HK-2 (cell line): Measurements from ENCODE around the gene APOLD1.
"Not testable (repeated sequence)": the region's sequence is repeated elsewhere in the genome, so short reads cannot be mapped to it uniquely, and the experiment has no call there.

ENCODE experiments used
- DNase-seq: peaks from one replicate; pipeline ENCODE4 v3.0.0-alpha.2; 2018; ENCODE audit not compliant: unreplicated experiment

The APOLD1 gene

DNA sequence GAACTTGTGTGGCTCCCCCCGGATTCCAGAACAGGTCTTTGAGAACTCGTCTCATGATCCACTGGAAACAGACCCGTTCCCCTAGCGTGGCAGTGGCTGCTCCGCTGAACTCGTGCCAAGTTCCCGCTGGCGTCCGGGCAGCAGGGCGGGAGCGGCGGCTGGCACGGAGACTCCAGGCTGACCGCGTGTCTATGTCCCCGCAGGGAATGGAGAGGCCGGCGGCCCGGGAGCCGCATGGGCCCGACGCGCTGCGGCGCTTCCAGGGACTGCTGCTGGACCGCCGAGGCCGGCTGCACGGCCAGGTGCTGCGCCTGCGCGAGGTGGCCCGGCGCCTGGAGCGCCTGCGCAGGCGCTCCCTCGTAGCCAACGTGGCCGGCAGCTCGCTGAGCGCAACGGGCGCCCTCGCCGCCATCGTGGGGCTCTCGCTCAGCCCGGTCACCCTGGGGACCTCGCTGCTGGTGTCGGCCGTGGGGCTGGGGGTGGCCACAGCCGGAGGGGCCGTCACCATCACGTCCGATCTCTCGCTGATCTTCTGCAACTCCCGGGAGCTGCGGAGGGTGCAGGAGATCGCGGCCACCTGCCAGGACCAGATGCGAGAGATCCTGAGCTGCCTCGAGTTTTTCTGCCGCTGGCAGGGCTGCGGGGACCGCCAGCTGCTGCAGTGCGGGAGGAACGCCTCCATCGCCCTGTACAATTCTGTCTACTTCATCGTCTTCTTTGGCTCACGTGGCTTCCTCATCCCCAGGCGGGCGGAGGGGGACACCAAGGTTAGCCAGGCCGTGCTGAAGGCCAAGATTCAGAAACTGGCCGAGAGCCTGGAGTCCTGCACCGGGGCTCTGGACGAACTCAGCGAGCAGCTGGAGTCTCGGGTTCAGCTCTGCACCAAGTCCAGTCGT, 1.5 kb downstream of the APOLD1 start:
- DNase-seq = peak; percentile 82

DNA sequence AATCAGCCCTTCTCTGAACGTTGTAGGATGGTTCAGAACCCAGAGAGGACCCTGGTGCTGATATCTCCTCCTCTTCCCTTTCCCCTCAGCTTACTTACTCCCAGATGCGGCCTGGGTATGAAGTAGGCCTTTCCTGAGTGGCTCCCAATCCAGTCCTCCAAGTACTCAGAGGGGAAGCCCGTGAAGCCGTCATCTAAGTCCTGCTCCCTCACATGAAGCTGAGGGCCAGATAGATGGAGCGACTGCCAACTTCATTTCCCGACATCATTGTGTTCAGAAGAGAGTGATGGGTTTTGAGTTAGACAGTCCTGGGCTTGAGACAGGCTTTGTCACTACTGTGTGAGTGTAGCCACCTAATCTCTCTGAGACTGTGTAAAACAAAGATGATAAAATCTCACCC, 2.7 kb downstream of the APOLD1 start:
- DNase-seq = peak; percentile 22

DNA sequence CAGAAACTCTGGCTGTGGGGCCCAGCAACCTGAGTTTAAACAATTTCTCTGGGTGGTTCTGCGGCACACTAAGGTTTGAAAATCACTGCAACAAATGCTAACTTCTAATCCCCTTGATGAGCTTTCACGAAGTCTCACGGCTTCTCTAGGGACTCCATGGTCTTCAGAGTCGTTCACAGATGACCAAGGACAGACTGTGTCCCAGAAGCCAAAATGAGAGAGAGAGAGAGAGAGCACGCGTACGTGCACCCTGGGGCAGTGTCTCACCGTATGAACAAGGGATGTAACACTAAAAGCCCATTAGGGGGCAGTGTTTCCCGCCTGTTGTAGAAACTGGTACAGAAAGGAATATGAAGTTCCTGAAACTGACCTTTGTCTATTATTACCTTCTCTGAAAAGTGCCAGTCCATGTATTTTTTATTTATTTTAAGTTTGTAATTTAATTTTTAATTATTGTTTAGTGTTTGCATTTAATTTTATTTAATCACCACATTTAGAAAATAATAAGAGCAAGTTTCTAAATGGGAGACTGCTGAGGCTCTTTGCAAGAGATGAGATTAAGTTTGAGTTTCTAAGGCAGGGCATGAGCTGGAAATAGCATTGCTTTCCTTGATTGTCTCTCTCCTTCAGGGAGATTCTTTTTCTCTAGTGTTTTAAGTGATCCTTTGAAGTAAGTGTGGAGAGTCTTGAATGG, 3.4 kb downstream of the APOLD1 start:
- peak; percentile 60 for DNase-seq

DNA sequence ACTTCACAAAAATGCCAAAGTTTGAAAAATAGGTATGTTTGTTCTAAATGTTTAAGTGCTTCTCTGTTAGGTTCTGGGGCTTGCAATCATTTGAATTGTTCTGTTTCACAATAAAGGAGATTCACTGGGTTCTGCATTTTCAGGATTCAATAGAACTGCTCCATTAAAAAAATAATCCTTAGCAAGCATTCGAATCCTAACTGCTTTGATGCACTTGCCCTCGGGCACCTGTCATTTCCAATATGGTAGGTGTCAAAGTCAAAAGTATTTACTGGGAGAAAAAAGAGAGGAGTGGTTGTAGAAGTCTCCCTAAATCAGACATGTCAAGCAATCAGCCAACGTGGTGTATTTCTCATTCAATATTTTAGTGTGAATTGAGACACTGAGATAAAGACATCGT, 5.5 kb downstream of the APOLD1 start:
- no peak for DNase-seq

DNA sequence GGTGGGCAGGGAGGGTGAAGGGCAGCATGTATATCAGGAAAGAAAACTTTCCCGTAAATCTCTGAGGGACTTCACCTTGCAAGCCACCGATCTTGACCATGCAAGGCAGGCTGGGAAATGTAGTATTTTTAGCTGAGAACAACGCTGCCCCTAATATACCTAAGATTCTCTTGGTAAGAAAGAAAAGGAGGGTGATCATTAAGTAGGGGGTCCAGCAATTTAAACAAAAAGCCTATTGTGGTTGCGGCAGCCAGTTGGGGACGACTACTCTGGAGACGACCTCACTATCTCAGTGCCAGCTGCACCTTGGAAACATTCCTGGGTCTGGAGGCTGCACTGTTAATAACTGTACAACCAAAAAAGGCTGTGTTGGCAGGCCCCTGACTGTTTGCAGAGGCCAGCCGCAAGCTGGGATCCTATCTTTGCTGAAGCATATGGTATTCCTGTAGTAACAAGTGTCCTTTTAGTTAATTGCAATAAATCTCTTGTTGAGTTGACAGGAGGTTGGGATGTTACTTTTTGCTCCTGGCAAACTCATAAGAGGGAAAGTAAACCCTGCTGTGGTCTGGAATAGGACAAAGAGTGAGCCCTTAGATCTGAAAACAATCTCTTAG, 6.4 kb downstream of the APOLD1 start:
- DNase-seq = no peak

DNA sequence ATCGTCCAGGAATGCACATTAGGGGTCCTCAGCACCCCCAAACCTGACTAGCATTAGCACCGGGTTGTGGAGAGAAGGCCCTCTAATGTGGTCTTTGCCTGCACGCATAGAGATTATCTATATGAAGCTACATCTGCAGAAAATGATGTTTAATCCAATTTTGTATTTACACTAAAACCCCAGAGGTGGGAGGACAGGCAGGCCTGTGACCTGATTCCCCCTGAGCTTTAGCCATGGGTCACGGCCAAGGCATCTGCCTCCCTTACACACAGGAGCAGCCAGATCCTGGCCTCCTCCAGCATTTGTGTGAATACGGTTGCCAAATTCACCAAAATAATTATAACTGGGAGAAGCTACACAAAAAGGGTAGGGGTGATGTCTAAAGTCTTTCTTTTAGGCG, 7.0 kb downstream of the APOLD1 start:
- DNase-seq = no peak

DNA sequence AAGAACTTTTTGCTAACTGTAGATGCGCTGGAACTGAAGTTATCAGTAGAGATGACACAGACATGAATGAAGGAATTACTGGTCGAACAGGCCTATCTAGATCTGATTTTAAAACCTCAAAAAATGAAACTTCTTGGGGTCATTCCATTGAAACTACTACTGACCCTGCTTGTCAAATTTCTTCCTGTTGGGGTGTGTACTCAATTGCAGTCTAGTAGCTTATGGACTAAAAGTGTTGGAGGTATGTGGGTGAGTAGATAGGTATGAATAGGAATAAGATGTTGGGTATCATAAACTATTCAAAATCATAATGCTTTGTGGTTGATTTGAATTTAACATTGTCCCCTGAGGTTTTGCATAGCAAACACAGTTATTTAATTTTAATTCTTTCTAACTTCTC, 9.2 kb downstream of the APOLD1 start:
- no peak for DNase-seq

DNA sequence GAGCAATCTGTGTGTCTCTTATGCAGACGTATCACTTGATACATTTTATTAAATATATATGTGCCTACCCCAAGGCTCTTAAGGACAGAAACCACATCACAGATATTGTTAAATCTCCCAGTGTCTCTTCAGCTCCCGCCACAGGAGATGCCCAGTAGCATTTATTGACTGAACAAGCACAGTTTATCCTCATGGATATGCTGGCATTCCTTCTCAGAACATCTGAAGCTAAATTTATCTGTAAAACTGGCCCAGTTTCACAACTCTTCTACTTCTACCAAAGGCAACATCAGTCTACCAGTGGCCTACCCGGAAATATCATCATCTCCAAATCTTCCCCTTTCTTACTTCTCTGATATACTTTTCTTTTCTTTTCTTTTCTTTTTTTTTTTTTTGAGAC, 10.7 kb downstream of the APOLD1 start:
- DNase-seq = no peak

DNA sequence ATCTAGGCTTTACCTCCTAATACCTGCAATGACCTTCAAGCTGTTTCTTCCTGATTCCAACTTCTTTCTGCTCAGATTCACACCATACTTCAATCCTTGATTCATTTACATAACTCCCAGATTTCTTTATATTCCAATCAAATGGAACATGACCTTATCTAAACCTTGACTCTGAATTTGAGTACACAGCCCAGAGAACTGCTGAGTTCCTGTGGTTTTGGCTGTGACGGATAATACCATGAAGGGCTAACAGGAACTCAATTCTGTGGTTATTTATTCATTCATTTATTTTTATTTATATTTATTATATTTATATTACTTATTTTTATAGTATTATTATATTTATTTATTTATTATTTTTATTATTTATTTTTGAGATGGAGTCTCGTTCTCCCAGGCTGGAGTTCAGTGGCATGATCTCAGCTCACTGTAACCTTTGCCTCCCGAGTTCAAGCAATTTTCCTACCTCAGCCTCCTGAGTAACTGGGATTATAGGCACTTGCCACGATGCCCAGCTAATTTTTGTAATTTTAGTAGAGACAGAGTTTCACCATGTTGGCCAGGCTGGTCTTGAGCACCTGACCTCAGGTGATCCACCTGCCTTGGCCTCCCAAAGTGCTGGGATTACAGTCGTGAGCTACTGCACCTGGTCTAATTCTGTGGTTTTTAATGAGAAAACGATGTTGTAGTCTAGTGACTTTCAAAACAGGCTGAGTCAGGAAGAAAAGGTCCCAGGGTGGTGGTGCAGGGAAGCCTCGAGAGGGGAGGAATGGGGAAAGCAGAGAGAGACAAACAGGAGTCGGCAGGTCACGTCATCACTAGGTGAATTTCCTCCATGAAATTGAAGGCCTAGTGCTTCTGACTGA, 11.7 kb downstream of the APOLD1 start:
- no peak for DNase-seq

DNA sequence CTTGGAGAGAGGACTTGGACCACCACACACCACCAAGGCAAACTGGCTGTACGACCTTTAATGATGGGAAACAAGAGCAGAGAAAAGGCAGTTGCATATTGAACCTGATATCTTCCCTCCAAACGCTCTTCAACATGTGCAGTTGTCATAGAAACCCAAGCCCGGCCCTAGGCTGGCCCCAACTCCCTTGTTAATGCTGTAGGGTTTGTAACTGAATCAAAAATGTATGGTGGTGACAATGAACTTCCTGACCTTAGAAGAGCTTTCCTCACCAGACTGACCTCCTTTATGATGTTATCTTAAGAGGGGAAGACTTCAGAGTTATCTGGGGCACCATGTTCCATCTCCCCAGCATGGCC, 12.3 kb downstream of the APOLD1 start:
- DNase-seq = no peak

DNA sequence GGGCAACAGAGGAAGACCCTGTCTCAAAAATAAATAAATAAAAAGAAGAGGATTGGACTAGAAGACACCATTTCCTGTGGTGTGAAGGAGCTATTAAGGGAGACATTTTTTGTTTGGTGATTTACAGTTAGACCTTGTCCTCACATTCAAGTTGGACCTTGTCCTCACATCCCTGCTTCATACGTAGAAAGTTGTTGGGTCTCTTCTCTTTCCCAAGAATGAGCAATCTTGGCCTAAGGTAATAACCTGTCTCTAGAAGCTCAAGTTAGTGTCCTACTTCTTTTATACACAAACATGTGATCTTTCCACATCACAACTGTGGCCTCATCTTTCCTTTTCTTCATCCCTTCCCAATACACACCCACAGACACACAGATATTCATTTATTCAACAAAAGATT, 13.0 kb downstream of the APOLD1 start:
- DNase-seq = no peak

DNA sequence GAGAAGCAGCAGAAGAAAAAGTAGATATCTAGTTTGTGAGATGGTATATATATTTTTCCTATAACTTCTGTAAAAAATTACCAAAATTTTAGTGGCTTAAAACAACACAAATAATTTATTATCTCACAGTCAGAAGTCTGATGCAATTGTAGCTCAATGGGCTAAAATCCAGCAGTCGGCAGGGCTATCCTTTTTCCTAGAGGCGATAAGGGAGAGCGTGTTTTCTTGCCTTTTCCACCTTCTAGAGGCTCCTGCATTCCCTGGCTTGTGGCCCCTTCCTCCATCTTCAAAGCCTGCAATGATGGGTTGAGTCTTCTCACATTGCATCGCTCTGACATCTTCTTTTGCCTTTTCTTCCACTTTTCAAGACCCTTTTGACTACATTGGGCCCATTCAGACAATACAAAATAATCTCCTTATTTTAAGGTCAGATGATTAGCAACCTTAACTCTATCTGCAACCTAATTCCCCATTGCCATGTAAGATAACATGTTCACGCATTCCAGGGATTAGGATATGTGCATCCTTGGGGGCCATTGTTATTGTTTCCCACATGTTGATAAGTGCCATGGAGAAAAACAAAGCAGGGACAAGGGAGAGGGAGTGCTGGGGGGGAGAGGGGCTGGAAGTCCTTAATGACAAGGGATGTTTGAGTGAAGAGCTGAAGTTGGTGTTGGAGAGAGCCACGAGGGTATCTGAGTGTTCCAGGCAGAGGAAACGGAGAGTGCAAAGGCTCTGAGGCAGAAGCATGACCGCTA, 13.9 kb downstream of the APOLD1 start:
- no peak for DNase-seq

DNA sequence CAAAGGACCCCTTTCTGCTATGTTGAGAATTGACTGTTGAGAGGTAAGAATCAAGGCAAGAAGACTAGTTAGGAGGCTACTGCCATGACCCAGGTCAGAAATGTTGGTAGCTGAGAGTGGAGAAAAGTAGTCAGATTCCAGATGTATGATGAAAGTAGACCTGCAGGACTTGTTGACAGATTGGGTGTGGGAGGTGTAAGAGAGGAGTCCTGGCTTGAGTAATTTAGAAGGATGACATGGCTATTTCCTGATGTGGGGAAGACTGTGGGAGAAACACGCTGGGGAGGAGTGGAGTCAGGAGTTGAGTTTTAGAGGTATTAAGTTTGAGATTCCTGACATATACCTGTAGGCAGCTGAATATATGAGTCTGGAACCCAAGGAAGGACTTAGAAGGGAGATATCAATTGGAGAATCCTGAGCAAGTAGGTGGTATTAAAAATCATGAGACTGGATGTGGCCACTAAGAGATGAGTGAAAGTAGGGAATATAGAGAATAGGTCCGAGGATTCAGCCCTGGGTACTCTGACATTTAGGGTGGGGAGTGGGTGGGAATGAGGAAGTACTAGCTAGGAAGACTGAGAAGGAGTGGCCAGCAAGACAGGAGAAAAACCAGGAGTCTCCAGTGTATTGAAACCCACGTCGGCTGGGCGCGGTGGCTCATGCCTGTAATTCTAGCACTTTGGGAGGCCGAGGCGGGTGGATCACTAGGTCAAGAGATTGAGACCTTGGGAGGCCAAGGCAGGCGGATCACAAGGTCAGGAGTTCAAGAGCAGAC, 15.1 kb downstream of the APOLD1 start:
- DNase-seq = no peak

DNA sequence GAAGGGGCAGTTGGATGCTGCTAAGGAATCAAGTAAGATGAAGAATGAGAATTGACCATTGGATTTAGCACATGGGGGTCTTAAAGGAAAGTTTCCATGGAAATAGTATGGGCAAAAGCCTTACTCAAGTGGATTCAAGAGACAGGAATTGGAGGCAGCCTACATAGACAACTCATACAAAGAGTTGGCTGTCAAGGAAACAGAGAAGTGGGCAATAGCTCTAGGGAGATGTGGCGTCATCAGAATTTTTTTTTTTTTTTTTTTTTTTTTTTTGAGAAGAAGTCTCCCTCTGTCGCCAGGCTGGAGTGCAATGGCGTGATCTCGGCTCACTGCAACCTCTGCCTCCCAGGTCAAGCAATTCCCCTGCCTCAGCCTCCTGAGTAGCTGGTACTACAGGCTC, 16.2 kb downstream of the APOLD1 start:
- DNase-seq = not testable (repeated sequence)

DNA sequence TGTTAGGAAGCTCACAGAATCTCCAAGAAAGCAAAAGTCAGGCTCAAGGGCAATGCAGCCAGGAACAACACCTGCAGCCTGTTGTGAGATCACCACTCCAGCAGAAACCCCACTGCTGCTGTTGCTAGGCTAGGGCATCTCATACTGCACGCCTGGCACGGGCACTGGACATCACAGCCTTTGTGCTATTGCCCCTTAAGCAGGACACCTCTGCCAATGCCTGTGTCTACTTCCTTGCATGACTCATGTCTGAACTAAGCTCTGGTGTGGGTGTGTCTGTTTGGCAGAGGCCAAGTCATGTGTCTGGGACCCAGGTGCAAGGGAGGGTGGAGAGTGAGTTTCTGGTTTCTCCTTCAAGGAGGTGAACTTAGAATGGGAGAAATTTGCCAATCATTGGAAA, 17.7 kb downstream of the APOLD1 start:
- peak; percentile 72 for DNase-seq

DNA sequence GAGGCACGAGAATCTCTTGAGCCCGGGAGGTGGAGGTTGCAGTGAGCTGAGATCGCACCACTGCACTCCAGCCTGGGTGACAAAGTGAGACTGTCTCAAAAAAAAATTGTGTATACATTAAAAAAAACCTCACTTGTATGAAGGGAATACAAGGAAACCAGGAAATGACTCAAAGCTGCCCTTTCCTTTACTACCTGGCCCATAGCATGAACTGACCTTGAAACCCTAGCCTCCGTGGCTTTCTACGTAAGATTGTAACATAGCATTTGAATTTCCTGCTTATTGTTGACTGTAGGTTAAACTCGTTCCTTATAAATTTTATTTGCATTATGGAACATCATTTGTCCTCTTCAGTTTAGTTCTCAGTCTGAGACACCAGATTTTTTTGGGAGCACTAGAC, 18.6 kb downstream of the APOLD1 start:
- DNase-seq = no peak

DNA sequence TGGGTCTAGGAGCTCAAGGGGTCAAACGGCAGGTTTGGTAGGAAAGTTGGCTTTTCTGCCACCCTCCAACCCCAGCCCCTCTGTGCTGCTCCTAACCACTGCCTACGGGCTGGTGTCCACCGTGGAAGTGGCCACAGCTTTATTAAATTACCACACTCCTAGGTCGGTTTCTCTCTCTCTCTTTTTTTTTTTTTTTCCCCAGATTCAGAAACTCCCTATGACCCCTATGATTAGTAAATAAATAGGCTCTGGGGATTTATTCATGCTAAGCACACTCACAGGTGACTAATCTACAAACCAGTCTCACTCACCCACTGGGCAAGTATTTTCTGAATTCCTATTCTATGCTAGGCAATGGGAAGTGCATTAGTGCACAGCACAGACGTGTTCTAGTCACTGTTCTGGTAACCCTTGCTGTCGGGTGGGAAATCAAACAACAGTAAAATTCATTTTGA, 19.0 kb downstream of the APOLD1 start:
- no peak for DNase-seq

DNA sequence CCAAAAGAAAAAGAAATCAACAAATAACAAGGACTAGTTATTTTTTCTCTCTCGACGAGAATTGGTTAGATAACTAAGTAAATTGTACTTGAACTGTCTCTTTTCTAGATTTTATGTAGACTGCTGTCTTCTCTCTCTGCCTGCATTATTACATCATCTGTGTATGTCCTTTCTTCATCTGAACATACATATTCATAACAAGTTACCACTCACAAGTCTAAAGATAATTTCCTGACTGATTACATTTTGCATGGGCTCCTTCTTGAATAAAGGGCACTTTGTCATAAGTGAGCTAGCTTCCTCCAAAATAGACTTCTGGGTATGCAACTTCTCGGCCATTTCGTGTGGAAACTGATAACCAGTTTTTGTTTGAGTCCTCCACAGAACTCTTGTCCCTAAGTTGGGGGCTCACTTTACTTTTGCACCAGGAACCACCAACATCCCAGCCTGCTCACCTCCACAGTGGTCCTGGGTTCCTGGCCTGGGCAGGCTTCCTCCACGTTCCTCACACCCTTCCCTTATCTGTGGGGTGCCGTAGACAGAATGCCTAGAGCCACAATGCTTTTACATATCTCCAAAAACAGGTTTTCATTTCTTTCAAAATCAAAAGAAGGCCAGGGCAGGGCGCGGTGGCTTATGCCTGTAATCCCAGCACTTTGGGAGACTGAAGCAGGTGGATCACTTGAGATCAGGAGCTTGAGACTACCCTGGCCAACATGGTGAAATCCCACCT, 21.5 kb downstream of the APOLD1 start:
- DNase-seq = no peak

DNA sequence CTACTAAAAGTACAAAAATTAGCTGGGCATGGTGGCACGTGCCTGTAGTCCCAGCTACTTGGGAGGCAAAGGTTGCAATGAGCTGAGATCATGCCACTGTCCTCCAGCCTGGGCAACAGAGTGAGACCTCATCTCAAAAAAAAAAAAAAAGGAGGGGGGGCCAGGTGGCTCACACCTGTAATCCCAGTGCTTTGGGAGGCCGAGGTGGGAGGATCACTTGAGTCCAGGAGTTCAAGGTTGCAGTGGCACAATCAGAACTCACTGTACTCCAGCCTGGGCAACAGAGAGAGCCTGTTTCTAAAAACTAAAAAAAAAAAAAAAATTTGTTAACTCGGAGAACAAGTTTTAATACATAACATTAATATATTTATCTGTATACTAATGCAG, 22.1 kb downstream of the APOLD1 start:
- not testable (repeated sequence) for DNase-seq
